ENCODE results near the gene AGPAT3.
A peak's percentile ranks its signal among the peaks of the same experiment; 100 is the strongest.

Gene AGPAT3

DNA sequence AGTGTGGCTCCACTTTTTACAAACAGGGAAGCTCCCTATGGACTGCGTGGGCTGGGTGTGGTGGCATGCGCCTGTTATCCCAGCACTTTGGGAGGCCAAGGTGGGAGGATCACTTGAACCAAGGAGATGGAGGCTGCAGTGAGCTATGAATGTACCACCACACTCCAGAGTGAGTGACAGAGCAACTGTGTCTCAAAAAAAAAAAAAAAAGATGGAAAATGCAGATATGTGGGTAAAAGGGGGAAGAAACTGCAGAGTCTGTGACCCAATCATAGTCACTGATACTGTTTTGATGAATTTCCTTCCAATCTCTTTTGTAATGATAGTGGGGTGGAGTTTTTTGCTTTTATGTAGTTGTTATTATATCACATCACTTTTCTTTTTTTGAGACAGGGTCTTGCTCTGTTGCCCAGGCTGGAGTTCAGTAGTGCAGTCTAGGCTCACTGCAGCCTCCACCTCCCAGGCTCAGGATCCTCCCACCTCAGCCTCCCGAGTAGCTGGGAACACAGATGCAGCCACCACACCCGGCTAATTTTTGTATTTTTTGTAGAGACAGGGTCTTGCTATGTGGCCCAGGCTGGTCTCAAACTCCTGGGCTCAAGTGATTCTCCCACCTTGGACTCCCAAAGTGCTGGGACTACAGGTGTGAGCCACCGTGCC, 138.4 kb downstream of the AGPAT3 start:
- no peak for DNase-seq

DNA sequence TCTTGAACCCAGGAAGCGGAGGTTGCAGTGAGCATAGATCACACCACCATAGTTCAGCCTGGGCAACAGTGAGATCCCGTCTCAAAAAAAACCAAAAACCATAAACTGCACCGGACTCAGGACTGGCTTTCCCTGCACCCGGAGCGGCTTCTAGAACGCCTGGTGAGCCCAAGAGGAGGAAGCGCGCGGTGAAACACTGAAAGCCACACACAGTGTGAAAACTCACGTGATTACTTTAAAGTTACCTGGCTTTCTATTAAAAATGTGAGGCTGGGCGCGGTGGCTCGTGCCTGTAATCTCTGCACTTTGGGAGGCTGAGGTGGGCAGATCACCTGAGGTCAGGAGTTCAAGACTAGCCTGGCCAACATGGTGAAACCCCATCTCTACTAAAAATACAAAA, 140.0 kb downstream of the AGPAT3 start:
- DNase-seq: no peak

DNA sequence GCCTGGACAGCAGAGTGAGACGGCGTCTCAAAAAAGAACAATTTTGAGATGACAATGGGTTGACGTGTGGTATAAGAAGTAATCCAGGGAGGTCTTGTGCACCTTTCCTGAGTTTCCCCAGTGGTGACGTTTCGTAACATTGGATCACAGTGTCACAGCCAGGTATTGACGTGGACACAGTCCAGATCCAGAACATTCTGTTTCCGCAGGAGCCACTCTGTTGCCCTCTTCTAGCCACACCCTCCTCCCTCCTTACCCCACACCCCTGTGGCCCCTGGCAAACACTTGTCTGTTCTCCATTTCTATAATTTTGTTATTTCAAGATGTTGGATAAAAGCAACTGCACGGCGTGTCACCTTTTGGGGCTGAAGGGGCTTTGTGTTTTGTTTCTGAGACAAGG, 140.6 kb downstream of the AGPAT3 start:
- DNase-seq: no peak

DNA sequence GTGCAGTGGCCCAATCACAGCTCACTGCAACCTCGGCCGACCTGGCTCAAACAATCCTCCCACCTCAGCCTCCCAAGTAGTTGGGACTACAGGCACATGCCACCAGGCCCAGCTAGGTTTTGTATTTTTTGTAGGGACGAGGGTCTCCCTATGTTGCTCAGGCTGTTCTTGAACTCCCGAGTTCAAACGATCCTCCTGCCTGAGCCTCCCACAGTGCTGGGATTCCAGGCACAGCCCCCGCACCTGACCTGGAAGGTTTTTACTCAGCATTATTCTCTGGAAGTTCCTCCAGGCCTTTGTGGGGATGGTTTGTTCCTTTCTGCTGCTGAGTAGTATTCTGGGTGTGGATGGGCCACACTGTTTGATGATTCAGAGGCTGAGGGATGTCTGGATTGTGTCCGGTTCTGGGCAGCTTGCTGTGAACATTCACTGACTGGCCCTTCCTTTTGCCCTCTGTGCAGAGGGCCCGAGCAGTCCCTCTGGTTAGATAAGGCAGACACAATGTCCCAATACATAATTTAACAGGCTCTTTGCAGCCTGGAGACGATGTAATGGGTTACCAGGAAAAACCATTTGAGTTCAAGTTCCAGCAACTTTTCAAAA, 141.1 kb downstream of the AGPAT3 start:
- no peak for DNase-seq

DNA sequence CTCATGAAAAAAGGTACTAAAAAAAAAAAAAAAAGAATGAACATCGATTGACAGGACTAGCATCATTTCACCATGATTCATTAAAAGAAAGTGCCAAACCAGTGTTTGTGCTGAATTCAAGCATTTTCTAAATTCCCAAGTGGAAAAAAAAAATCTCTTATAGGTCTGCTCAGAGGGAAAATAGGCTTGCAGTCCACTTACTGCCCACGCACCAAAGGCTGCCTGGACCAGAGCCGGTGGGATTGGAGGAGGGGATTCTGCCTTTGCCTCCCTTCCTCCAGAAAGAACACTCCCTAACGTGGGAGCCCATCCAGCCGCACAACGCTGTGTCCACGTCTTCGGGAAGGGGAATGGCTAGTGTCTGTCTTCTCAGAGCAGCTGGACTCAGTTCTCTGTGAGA, 141.6 kb downstream of the AGPAT3 start:
- no peak for DNase-seq

DNA sequence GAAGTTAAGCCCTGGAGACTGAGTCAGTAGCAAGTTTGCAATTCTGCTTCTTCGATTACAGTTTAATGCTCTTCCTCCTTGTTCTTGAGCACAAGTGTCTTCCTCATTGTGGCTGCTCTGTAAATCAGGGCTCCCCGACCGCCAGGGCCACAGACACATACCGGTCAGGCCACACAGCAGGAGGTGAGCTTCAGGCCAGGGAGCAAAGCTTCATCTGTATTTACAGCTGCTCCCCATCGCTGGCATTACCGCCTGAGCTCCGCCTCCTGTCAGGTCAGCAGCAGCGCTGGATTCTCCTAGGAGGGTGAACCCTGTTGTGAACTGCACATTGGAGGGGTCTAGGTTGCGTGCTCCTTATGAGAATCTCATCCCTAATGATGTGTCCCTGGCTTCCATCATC, 145.4 kb downstream of the AGPAT3 start:
- DNase-seq: no peak

DNA sequence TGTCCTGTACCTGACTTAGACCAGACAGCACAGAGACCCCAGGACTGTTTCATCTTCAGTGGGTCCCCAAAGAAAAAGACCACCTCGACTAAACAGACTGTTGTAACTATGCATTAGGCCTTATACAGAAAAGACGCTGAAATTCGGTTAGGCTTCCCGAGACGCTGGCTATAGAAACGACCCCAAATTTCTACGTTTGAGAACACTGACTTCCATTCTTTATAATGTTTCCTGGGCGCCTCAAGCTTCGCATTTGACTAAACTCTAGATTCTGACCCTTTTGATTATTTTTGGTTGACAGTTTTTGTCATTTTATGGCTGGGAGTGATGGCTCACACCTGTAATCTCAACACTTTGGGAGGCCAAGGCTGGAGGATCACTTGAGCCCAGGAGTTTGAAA, 146.1 kb downstream of the AGPAT3 start:
- DNase-seq: no peak

DNA sequence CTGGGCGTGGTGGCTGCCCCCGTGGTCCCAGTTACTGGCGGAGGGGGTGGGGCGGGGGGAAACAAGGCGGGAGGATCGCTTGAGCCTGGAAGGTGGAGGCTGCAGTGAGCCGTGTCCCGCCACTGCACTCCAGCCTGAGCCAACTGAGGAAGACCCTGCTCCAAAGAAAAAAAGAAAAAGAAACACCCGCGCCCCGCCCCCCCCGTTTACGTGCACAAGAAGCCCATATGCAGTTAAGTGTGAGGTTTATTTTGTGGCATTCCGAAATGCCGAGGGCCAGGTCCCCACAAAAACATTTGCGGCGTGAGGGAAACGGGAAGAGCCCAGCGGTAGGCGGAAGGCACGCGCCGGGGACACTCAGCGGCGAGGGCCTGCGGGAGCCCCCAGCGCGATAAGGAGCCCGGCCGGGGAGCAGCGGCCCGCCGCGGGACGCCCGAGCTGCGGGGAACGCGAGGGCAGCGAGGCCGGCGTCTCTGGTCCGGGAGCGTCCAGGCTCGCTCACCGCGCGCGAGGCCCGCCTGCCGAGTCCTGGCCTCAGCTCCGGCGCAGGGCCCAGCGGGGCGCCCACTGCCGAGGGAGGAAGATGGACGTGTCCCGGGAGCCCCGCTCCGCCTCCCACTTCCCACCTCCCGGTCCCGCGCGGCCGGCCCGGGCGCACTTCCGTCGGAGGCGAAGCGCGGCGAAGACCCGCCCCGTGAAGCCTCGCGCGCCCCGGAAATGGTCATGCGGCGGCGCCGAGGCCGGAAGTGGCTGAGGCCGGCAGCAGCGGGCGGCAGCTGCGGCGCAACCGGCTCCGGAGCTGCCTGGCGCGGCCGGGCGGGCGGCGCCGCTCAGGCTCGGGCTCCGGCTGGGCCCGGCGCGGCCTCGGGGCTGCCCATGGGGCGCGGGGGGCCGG, 146.8 kb downstream of the AGPAT3 start, which contains the start of gene TRAPPC10:
Gene TRAPPC10, plus strand, starts transcription at position 731 of the 895 bp plus-strand sequence. CDS start 185 bp downstream, outside the sequence.
- DNase-seq: peak; percentile 90 to 92 (median 91)

DNA sequence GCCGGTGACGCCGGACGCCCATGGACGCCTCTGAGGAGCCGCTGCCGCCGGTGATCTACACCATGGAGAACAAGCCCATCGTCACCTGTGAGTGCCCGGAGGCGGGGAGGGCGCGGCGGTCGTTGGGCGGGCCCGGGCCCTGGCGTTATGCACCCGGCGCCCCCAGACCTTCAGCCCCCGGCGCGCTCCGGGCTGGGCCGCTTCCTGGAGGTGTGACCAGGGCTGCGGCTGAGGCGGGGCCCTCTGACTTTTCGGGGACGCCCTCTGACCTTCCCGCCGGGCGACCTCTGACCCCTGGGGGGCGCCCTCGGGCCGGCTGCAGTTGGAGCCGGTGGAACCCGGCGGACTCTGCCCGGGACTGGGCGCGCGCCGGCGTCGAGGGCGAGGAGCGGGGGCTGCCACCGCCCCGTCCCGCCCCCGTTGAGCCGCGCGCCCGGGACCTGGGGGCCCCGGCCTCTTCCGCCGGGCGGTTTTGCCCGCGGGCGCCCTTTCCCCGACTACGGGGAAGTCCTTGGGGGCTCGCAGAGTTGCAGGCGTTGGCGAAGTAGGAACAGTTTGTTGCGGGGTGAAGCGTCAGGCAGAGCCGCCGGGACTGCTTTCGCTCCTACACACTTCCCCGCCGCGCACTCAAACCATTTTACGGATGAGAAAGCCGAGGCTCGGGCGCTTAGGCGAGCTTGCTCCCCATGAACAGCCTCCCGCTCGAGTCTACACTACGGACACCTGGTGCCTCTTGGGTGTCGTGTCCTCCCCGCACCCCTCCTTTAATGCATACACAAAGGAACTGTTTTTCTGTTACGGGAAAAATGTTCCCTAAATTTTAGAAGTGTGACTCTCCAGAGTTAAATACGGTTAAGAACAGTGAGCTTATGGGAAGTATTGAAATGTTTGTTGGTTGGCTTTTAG, 147.7 kb downstream of the AGPAT3 start:
- DNase-seq: peak; percentile 42 to 76 (median 75)

DNA sequence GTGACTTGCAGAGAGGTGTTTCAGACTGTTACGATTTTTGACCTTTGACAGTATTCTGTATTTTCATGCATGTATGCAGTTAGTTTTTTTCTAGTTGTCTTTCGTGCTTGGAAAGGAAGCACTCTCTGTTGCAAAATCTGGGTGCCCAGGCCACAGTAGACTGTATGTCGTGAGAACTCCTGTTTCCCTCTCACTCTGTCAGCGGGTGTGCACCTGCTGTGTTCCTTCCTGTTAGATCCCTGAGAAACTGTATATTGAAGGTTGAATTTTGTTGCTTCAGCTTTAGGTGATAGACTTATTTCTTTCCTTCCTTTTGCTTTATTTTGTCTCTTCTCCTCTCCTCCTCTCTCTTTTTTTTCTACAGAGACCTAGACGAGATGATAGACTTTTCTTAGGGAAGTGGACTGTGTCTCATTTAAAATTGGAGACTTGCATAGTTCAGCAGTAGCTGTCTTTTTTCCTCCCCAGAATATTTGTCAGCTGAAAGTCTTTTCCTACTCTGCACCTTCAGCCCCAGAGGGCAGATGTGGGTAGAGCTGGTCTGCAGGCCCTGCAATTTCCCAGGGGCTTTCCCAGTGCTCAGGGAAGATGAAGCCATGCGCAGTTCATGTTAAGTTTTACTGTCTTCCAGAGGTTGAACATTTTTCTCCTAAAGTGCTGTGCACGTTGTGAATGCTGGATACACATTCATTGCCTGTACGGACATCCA, 148.5 kb downstream of the AGPAT3 start:
- peak in 1 of 3 experiments; percentile 45 for DNase-seq

DNA sequence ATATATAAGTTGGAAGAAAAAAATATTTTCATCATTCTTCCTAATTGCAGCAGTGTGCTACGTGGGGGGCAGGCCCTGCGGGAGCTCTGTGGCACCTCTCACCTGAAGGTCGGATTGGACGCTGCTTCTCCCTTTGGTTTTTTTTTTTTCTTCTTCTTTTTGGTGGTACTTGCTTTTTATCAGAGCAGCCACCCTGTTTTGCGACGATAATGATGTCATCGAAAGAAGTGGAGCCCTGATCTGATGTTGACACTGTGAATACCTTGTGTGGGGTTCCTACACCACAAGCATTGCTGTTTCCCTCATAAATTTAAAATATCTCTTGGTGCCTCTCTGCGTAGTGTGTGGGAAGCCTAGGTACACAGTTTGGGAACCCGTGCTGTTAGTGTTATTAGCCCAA, 152.6 kb downstream of the AGPAT3 start:
- no peak for DNase-seq

DNA sequence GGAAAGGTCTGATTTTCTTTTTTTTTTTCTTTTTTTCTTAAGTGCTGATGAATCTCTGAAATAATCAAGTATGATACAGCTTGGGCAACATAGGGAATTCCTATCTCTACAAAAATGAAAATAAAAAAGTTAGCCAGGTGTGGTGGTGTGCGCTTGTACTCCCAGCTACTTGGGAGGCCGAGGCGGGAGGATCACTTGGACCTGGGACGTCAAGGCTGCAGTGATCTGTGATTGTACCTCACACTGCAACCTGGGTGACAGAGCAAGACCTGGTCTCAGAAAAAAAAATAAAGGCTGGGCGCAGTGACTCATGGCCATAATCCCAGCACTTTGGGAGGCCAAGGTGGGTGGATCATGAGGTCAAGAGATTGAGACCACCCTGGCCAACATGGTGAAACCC, 153.1 kb downstream of the AGPAT3 start:
- no peak for DNase-seq

DNA sequence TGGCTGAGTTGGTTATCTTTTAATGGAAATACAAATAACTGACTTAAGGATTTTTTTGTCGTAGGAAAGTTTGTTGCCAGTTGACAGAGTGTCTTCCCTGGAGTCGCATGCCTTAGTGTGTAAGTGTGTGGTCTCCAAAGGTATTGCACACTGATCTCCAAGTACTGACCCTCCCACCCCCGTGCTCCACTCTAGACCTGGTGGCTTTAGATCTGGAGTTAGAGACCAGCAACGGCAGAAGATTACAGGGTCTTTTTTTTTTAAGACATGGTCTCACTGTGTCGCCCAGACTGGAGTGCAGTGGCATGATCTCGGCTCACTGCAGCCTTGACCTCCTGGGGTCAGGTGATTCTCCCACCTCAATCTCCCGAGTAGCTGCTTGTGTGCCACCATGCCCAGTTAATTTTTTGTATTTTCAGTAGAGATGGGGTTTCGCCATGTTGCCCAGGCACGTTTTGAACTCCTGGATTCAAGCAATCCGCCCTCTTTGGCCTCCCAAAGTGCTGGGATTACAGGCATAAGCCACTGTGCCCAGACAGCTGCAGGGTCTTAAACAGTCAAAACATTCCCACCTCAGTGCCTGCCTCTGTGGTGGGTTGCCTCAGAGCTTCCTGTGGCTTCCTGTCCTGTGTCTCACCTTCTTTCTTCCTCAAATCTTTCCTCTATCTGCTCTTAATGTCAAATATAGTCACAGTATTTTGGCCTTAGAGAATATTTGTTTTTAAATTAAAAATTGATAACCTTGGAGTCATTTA, 154.0 kb downstream of the AGPAT3 start:
- DNase-seq: no peak

DNA sequence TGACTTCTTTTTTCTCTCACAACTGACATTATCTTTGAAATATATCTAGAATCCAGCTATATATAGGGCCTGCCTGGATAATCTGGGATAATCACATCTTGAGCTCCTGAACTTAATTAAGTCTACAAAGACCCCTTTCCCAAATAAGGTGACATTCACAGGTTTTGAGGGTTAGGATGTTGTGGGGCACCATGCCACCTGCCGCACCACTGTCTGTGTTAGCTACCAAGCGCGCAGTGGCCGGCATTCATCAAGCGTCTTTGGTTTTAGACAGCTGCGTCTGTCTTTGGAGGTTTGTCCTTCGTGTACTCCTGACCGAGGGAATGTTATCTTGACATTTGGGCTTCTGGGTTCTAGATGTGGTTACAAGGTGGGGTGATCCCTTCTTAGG, 154.5 kb downstream of the AGPAT3 start:
- no peak for DNase-seq

DNA sequence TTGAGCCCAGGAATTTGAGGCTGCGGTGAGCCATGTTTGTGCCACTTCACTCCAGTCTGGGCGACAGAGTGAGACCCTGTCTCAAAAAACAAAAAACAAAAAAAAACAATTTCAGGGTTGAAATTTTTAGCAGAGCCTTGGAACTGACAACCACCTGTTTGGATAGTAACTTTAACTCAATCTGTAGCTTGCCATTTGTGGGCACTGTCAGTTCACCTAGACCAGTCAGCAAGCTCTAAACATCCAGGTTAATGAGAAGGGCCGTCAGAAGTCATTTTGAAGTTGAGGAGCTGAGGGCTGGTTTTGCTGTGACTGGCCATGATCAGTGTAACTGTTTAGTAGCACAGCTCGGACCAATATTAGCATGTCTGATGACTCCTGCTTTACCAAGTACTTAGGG, 155.5 kb downstream of the AGPAT3 start:
- DNase-seq: peak in 1 of 3 experiments; percentile 23

DNA sequence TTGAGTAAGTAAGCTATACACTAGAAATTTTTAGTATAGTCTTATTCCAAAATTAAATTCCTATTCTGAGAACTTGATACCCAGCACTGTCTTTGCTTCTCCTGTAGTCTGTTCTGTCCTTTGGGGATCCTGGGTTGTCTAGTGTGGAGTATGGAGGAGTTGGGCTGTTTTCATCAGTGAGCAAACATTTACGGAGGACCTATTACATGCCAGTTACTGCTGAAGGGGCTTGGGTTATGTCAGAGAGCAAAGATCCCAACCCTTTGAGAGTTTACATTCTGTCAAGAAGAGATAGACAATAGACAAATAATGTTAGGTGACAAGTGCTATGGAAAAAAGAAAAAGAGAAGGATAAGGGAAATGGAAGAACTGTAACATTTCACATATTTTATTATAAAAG, 156.0 kb downstream of the AGPAT3 start:
- DNase-seq: peak in 1 of 3 experiments; percentile 23

DNA sequence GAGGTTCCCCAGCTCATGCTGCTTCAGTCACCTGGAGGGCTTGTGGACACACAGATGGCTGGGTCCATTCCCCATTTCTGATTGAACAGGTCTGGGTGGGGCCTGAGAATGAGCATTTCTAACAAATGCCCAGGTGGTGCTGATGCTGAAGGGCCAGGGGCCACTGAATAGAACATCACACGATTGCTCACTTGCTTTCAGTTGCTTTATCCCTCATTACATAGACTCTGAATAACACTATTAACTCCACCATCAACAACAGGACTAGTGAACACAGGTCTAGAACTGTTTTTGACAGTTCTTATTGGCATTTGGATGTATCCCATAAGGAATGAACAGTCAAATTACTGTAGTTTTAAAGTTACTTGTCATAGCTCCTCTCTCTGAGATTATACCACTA, 159.2 kb downstream of the AGPAT3 start:
- DNase-seq: no peak

DNA sequence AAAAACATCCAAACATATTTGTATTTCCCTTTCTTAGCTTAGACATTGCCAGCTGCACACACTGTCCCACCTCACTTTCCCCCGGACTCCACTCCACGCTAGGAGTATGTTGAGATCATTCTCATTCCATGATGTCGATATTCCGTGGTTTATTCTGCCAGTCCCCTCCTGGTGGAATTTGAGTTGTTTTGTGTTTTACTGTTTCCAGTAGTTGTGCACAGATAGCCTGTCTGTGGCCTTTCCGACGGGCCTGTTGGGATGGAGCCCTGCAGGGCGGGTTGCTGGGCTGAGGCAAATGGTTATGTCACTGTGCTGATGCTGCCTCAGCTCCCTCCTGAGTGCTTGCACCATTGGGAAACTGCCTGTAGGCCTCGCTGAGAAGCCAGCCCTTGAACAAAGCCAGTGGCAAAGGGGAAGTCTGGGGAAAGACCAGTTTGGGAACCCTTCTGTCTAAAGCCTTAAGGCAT, 159.9 kb downstream of the AGPAT3 start:
- DNase-seq: no peak

DNA sequence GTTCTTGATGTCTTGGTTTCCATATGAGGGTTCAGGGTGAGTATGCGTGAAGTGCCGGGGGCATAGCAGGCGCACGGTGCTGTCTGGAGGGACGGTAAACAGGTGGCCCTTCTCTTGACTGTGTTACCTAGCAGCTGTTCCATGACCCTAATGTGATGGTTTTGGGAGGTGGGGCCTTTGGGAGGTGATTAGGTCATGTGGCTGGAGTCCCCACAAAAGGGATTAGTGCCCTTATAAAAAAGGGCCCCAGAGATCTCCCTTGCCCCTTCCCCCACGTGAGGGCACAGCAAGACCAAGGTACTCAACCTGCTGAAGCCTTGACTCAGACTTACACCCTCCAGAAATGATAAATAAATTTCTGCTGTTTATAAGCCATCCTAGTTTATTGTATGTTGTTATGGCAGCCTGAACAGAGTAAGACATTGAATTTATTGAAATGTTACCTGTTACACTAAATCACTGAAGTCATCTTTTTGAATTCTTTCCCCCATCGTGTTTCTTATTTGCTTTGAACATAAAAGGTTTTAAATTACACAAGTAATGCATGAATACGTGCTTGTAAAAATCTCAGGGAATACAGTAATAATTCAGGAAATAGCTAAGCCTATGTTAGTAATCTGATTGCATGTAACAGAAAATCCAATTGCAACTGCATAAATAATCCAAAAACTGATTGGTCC, 162.7 kb downstream of the AGPAT3 start:
- DNase-seq: no peak

DNA sequence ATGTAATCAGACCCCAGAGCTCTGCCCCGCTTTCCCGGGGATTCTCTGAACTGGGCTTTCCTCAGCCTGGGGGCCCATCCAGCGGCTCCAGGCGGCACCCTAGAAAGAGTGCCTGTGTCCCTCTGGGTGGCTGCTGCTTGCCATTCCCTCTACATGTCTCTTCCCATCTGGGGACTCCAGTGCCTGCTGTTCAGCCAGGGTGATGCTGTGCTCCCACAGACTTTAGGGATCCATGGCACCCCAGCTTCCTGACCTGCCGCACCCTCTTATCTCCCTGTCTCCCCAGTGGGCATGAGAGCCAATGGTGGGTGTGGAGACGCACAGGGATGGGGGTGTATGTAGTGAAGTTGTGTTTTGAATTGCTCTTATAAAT, 163.2 kb downstream of the AGPAT3 start:
- no peak for DNase-seq
